SJCRH30 (cell line): Measurements from ENCODE around the gene CALML3. TPM values are rescaled to one million over a fixed set of nuclear protein-coding genes. Genes with fewer than 3 reads are reported as not detected.
A peak's percentile ranks its signal among the peaks of the same experiment; 100 is the strongest.

Experiments
- DNase-seq, 2 experiments: peaks; one replicate each; pipeline ENCODE4 v3.0.0-alpha.2; 2015 to 2020
- H3K27ac ChIP-seq: fragments of 250-450 bp; sonication (Bioruptor Pico); 2 replicates; pipeline ENCODE4 v1.5.1; 2020; ENCODE audit warnings: mild to moderate bottlenecking, moderate library complexity
- H3K27me3 ChIP-seq: fragments of 250-450 bp; sonication (Bioruptor Pico); 2 replicates; pipeline ENCODE4 v1.5.1; 2020; ENCODE audit warnings: mild to moderate bottlenecking, moderate library complexity
- H3K36me3 ChIP-seq: fragments of 250-450 bp; sonication (Bioruptor Pico); 2 replicates; pipeline ENCODE4 v1.5.1; 2020; ENCODE audit warnings: mild to moderate bottlenecking, moderate library complexity
- H3K4me1 ChIP-seq: fragments of 250-450 bp; sonication (Bioruptor Pico); 2 replicates; pipeline ENCODE4 v1.5.1; 2020; ENCODE audit warnings: mild to moderate bottlenecking, moderate library complexity
- H3K4me3 ChIP-seq: fragments of 250-450 bp; sonication (Bioruptor Pico); 2 replicates; pipeline ENCODE4 v1.5.1; 2020; ENCODE audit warnings: mild to moderate bottlenecking, moderate library complexity
- H3K9me3 ChIP-seq: fragments of 250-450 bp; sonication (Bioruptor Pico); replicated peaks from 2 replicates; pipeline ENCODE4 v1.5.1; 2020; ENCODE audit warnings: mild to moderate bottlenecking, moderate library complexity
- total RNA-seq: library from RNA; depleted of rRNA; stranded (reverse); fragments of >200 nt; shearing (Covaris generic); gene quantifications from 2 replicates; pipeline ENCODE4 v1.2.3, GENCODE V29; 2014

CALML3 gene
- total RNA-seq, 1 experiment from 2014 or later = not detected

DNA sequence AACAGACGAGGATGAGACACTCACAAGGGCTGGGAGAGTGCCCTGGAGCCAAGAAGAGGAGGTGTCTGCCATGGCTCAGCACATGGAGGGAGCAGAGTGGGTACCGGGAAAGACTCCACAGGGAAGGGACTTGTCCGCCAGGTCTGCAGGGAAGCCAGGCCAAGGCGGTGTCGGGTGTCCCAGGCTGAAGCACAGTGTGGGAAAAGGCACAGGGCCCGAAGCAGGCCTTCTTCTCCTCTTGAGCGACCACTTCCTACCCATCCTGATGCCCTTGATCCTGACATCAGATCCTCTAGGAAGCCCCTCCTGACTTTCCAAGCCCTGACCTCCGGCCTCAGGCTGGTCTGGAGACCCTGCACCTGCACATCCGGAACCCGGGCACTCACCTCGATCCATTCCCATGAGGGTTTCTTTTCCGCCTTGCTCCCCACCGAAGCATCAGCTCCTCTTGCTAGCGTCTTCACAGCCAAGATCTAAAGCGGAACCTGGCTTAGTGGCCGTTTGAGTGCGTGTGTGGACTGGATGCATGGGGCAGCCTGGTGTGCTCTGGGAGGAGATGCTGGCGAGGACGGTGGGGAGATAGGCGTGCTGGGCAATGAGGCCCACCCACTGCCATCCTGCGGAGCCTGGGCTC lies 8.5 kb downstream of the CALML3 start:
- Histone ChIP-seq H3K4me3 (no peak overlapping the region), H3K4me1 (no peaks in the 10 kb centered on the region), H3K27me3 (no peaks in the 10 kb centered on the region), H3K36me3 (no peaks in the 10 kb centered on the region), H3K27ac (no peak overlapping the region), H3K9me3 (no peaks in the 10 kb centered on the region)
- DNase-seq = no peak

DNA sequence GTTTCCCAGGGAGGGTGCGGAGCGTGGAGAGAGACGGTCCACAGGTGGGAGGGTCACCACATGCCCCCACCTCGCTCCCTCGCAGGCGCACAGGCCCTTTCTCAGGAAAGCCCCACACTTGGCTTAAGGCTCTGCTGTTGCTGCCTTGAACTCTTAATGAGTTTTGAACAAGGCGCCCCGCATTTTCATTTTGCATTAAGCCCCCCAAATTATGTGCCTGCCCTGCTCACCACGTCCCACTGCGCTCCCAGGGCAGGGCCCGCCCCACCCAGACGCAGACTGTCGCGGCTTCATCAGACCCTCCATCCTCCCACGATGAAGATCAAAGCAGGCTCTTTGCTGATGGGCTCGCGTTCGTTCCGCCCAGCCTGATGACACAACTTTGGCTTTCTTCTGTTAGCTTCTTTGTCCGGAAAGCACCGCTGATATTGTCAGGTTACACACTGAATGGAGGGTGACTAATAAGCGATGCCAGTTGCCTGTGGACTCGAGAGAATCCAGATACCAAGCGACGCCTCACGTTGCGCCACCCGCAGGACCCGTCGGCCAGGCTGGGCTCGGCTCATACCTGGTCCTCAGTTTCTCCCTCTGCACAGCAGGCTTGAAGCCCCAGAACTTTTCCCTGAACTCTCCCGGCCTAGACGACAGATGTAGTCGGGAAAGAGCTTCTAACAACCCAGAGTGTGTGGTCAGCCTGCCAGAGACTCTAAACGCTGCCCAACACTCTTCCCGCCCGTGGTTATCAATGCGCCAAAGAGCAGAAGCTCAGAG lies 9.5 kb downstream of the CALML3 start:
- no peak overlapping the region for H3K4me3 ChIP-seq
- H3K4me1 ChIP-seq = no peaks in the 10 kb centered on the region
- DNase-seq = no peak
- H3K27ac ChIP-seq = no peak overlapping the region
- H3K27me3 ChIP-seq = no peaks in the 10 kb centered on the region
- no peaks in the 10 kb centered on the region for H3K36me3 ChIP-seq
- no peaks in the 10 kb centered on the region for H3K9me3 ChIP-seq

DNA sequence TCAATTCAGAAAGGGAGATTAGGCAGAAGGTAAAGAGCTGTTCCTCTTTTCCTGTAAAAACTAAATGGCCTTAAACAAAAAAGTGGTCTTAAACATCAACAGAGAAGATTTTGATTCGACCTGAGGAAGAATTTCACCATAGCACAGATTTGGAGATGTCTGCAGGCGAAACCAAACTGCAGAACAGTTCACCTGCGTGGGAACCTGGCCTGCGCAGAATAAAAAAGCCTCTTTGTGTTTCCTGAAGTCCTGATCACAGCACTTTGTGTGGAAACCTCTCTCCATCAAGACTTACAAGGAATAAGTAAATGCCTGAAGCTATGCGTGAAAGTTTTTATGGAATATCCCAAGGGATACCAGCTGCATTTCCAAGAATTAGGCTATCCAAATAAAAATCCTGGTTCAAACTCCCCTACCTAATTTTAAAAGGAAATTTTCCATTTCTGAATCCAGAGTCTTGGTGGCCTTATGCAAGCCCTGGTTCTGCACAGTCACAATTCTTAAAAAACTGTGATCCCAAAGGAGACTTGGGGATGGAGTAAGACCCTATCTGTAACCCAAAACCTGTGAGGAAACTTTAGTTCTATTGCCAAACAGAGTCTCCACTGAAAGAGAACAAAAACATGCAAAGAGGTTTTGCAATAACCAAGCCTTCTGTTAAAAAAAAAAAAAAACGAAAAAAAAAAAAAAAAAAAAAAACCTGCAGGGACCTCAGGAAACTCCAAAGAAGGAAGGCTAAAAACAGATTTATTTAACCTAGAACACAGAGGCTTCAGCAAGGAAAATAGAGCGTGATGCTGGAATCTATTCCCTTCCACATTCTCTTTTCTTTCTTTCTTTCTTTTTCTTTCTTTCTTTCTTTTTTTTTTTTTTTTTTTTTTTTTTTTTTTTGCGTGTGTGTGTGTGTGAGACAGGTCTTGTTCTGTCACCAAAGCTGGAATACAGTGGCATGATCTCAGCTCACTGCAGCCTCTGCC lies 10.4 kb downstream of the CALML3 start:
- H3K27me3 ChIP-seq = no peaks in the 10 kb centered on the region
- no peak overlapping the region for H3K4me3 ChIP-seq
- no peaks in the 10 kb centered on the region for H3K9me3 ChIP-seq
- H3K27ac ChIP-seq = no peak overlapping the region
- no peaks in the 10 kb centered on the region for H3K4me1 ChIP-seq
- H3K36me3 ChIP-seq = no peaks in the 10 kb centered on the region
- no peak for DNase-seq

DNA sequence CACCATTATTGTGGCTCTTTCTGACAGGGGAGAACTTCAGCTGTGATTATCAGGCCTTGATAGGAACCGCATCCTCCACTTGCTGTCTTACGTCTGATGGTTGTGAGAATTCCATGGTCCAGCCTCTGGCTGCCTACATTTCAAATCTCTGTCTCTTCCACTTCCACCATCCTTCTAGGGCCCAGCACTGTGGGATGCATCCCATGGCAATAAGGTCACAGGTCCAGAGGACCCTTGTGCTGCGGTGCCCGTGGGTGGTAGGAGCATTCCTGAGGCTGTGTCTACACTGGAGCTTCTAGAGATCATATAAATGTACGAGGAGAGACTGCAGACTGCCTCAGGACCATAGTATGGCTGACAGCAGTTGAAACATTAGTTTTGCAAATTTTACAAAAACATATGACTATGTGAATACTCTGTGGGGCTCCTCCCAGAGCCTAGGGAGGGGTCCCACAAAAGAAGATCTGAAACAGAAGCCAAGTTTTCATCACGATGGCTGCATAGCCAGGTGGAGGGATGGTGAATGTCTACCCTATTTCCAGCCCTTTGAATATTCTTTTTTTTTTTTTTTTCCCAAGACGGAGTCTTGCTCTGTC lies 11.8 kb downstream of the CALML3 start:
- no peaks in the 10 kb centered on the region for H3K9me3 ChIP-seq
- H3K27ac ChIP-seq = no peak overlapping the region
- no peaks in the 10 kb centered on the region for H3K36me3 ChIP-seq
- H3K4me3 ChIP-seq = no peak overlapping the region
- no peaks in the 10 kb centered on the region for H3K27me3 ChIP-seq
- DNase-seq = no peak
- H3K4me1 ChIP-seq = no peaks in the 10 kb centered on the region

DNA sequence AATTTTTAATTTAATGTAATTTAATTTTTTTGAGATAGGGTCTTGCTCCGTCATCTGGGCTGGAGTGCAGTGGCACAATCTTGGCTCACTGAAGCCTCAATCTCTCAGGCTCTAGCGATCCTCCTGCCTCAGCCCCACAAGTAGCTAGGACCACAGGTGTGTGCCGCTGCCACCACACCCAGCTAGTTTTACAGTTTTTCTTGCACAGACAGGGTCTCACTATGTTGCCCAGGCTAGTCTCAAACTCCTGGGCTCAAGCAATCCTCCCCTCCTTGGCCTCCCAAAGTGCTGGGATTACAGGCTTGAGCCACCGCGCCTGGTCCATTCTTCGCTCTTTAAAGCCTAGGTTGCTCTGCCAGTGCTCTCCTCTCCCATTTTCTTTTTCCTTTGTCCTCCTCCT lies 12.9 kb downstream of the CALML3 start:
- H3K36me3 ChIP-seq = no peaks in the 10 kb centered on the region
- H3K4me3 ChIP-seq = no peak overlapping the region
- peaks cover 4% of the 10 kb centered on the region; the same call in 1 of the 2 replicates for H3K9me3 ChIP-seq
- H3K4me1 ChIP-seq = no peaks in the 10 kb centered on the region
- H3K27ac ChIP-seq = no peak overlapping the region
- H3K27me3 ChIP-seq = no peaks in the 10 kb centered on the region
- DNase-seq = no peak

DNA sequence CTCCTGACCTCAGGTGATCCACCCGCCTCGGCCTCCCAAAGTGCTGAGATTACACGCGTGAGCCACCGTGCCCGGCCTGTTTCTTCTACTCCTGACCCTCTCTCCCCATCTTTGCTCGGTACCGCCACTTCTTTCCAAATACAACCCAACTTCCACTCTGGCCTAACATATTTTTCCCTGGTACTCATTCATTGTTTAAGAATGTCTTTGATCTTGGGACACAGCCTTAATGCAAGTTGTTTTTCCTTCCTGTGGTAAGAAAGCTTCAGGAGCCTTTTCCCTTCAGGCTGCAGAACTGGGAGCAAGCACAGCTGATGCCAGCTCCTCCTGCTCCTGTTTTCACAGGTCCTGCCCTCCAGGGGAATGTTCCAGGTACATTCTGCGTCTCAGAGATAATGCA lies 13.7 kb downstream of the CALML3 start:
- Histone ChIP-seq H3K4me1 (no peaks in the 10 kb centered on the region), H3K36me3 (no peaks in the 10 kb centered on the region), H3K9me3 (peaks cover 4% of the 10 kb centered on the region), H3K27ac (no peak overlapping the region), H3K27me3 (no peaks in the 10 kb centered on the region), H3K4me3 (no peak overlapping the region)
- no peak for DNase-seq

DNA sequence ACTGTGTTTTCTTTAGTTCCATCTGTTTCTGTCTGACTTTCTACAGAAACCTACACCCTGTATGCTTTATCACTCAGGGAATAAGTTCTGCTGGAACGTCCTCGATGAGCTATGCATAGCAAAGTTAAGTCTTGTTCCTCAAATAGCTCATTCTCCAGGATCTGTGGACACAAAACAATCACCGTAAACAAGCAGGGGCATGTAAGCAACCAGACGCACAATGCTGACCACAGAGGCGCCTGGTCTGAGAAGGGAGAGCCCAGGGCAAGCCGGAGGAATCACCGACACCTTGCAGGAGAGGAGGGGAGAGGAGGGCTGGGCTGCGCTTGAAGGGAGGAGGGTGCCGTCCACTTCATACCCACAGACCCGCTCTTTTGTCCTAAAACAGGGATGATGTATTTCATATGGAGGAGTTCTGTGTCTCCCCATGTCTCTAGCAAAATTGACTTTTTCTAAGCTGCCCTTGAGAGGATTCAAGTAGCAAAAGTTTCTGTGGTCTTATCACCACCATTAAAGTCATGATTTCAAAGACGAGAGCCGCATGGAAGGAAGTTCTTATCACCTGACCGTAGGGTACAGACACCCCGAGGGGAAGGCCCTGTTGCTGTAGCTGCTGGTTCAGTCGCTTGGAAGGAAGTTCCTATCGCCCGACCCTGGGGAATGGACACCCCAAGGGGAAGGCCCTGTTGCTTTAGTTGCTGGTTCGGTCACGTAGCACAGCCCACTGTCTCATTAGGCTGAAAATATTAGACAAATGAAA lies 14.3 kb downstream of the CALML3 start:
- Histone ChIP-seq H3K27me3 (no peaks in the 10 kb centered on the region), H3K36me3 (no peaks in the 10 kb centered on the region), H3K9me3 (peaks cover 8% of the 10 kb centered on the region), H3K27ac (no peak overlapping the region), H3K4me3 (no peak overlapping the region), H3K4me1 (no peaks in the 10 kb centered on the region)
- DNase-seq = no peak

DNA sequence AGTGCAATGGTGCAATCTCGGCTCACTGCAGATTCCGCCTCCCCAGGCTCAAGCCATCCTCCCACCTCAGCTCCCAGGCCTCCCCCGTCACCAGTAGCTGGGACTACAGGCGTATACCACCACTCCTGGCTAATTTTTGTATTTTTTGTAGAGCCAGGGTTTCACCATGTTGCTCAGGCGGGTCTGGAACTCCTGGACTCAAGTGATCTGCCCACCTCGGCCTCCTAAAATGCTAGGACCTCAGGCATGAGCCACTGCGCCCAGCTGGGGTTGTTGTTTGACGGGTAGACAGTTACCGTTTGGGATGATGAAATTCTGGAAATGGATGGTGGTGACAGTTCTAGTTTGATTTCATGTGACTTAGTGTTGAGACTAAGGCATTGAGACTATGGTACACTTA lies 15.3 kb downstream of the CALML3 start:
- no peaks in the 10 kb centered on the region for H3K27me3 ChIP-seq
- H3K27ac ChIP-seq = no peak overlapping the region
- H3K4me1 ChIP-seq = no peaks in the 10 kb centered on the region; the same call in 1 of the 2 replicates
- no peak for DNase-seq
- no peak overlapping the region for H3K4me3 ChIP-seq
- H3K9me3 ChIP-seq = peaks cover 8% of the 10 kb centered on the region
- no peaks in the 10 kb centered on the region for H3K36me3 ChIP-seq

DNA sequence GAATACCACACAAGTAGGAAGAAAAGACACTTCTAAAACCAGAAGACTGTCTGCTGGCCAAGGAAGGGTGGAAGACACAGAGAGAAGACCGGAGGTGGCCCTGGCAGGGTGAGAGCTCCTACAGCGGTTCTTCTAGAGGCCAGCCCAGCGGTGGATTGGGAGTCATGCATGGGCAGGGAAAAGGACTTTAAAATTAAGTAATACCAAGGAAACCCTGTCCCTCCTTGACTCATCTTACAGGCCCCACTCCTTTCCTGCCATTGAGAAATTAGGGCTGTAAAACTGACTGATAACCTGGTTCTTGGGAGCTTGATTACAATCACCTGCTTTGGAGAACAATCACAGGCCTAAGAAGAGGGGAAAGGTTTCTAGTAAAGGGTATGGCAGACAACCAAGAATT lies 16.1 kb downstream of the CALML3 start:
- Histone ChIP-seq H3K27me3 (no peaks in the 10 kb centered on the region), H3K4me1 (peaks cover 6% of the 10 kb centered on the region; the same call in 1 of the 2 replicates), H3K36me3 (no peaks in the 10 kb centered on the region), H3K27ac (no peak overlapping the region), H3K9me3 (peaks cover 8% of the 10 kb centered on the region), H3K4me3 (no peak overlapping the region)
- no peak for DNase-seq

DNA sequence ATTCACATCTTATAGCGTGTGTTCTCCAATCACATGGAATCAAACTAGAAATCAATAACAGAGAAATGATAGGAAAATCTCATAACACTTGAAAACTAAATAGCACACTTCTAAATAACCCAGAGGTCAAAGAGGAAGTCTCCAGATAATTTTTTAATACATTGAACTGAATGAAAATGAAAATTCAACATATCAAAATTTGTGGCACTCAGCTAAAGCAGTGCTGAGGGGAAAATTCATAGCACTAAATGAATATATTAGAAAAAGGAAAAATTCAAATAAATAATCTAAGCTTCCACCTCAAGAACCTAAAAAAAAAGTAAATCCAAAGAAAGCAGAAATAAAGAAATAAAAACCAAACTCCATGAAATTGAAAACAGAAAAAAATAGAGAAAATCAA lies 17.3 kb downstream of the CALML3 start:
- no peak for DNase-seq
- H3K4me1 ChIP-seq = peaks cover 17% of the 10 kb centered on the region
- no peak overlapping the region for H3K27ac ChIP-seq
- no peaks in the 10 kb centered on the region for H3K36me3 ChIP-seq
- H3K4me3 ChIP-seq = no peak overlapping the region
- H3K9me3 ChIP-seq = peaks cover 8% of the 10 kb centered on the region
- no peaks in the 10 kb centered on the region for H3K27me3 ChIP-seq

DNA sequence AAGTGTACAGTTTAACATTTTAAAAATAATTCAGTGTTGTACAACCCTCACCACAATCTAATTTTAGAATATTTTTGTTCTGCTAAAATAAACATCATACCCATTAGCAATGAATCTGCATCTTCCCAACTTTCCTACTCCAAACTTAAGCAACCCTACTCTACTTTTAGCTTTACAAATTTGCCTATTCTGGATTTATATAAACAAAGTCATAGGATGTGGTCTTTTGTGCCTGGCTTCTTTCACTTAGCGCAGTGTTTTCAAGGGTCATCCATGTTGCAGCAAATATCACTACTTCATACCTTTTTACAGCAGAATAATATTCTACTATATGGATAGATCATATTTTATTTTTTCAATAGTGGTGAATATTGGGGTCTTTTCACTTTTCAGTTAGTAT lies 18.9 kb downstream of the CALML3 start:
- no peak for DNase-seq
- H3K4me1 ChIP-seq = peaks cover 24% of the 10 kb centered on the region
- no peak overlapping the region for H3K4me3 ChIP-seq

DNA sequence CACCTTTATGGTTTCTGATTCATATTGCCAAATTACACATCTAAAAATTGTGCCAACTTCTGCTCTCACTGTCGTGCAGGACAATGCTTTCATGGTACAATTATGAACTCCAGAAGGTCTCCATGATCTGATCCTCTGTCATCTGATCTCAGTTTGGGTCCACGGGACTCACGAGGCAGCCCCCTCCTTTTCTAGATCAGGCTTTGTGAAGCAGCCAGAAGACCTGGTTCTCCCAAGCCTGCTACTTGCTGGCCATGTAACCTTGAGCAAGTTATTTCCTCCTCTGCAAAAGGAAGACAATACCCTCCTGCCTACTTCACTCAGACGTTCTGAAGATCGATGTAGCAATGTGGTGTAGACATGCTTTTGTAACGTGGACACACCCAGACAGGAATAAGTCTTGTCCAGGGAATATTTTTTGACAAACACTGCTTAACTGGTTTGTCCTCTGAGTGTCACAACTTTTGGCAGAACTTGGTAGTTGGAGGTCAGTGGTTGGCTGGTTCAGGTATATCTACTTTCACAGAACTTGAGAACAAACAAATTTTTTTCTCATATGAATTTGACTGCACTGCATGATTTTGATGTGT lies 19.6 kb downstream of the CALML3 start:
- Histone ChIP-seq H3K4me1 (peaks cover 27% of the 10 kb centered on the region), H3K9me3 (peaks cover 8% of the 10 kb centered on the region), H3K36me3 (no peaks in the 10 kb centered on the region), H3K27ac (no peak overlapping the region), H3K4me3 (no peak overlapping the region), H3K27me3 (no peaks in the 10 kb centered on the region)
- DNase-seq = no peak

More for the DNA sequence above, 18.9 kb downstream of the CALML3 start:
- H3K27ac ChIP-seq = no peak overlapping the region
- no peaks in the 10 kb centered on the region for H3K36me3 ChIP-seq
- peaks cover 8% of the 10 kb centered on the region for H3K9me3 ChIP-seq
- no peaks in the 10 kb centered on the region for H3K27me3 ChIP-seq

DNA sequence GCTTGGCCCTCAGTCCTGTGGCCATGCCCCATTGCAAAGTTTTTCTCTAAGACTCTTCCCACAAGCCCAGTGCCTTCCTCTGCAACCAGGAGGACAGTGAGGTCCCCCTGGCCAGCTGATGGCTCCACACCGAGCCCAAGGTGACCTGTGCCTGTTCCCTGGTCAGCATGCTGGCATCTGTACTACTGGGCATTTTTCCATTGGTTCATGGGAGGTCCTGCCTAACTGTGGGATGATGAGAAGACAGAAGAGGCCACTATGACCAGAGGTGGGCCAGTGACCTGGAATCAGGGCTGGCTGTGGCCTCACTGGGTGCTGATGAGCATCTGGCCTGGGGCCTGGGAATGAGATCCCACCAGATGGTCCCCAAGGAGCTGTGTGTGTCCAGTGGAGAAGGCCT lies 20.2 kb downstream of the CALML3 start:
- peaks cover 8% of the 10 kb centered on the region for H3K9me3 ChIP-seq
- peaks cover 31% of the 10 kb centered on the region for H3K4me1 ChIP-seq
- no peaks in the 10 kb centered on the region for H3K27me3 ChIP-seq
- peak overlapping the region; percentile 32; the same call in 1 of the 2 replicates for H3K27ac ChIP-seq
- no peaks in the 10 kb centered on the region for H3K36me3 ChIP-seq
- DNase-seq = no peak
- no peak overlapping the region for H3K4me3 ChIP-seq

DNA sequence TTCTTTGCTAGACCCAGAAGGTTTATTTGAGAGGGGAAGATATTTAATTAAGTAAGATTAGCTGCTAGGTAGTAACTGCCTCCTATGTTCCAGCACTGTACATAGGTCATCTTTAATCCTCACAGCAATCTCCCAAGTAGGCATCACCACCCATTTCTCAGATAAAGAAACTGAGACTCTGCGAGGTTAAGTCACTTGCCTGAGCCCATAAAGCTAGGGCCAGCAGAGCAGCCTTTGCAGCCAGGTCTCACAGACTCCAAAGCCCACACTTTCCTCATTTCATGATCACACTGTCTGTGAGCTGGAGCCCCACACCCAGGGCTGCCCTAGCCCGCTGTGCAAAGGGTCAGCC lies 20.6 kb downstream of the CALML3 start:
- no peak for DNase-seq
- H3K27me3 ChIP-seq = no peaks in the 10 kb centered on the region
- H3K27ac ChIP-seq = peak overlapping the region; percentile 32
- H3K9me3 ChIP-seq = peaks cover 8% of the 10 kb centered on the region
- H3K36me3 ChIP-seq = no peaks in the 10 kb centered on the region
- peaks cover 31% of the 10 kb centered on the region for H3K4me1 ChIP-seq
- H3K4me3 ChIP-seq = no peak overlapping the region
